Osteoblast (primary cell): ENCODE results near the gene KIAA1671. TPM values are rescaled to one million over a fixed set of nuclear protein-coding genes. Genes with fewer than 3 reads are reported as not detected.

Experiments used
- DNase-seq: peaks from one replicate; pipeline ENCODE4 v3.0.0; 2011; ENCODE audit warnings: low spot score, mixed read lengths; ENCODE audit not compliant: insufficient read length; ENCODE audit errors: missing footprints
- H2AFZ ChIP-seq: 2 replicates; pipeline ENCODE4 v1.6.0; 2011; ENCODE audit warnings: mild to moderate bottlenecking, low read length
- H3K27ac ChIP-seq: 2 replicates; pipeline ENCODE4 v1.5.1; 2011; ENCODE audit warnings: mild to moderate bottlenecking, low read depth, low read length, moderate library complexity
- H3K27me3 ChIP-seq: 2 replicates; pipeline ENCODE4 v1.6.0; 2012; ENCODE audit warnings: mild to moderate bottlenecking, control low read depth, inconsistent platforms, low read length, moderate library complexity; ENCODE audit not compliant: insufficient read depth
- H3K36me3 ChIP-seq: 2 replicates; pipeline ENCODE4 v1.5.1; 2011; ENCODE audit warnings: mild to moderate bottlenecking, low read length, control low read depth, moderate library complexity; ENCODE audit not compliant: insufficient read depth
- H3K4me1 ChIP-seq: 2 replicates; pipeline ENCODE4 v1.5.1; 2011; ENCODE audit warnings: mild to moderate bottlenecking, low read length, control low read depth, moderate library complexity; ENCODE audit not compliant: insufficient read depth
- H3K4me2 ChIP-seq: 2 replicates; pipeline ENCODE4 v1.6.0; 2011; ENCODE audit warnings: mild to moderate bottlenecking, low read length; ENCODE audit not compliant: insufficient read depth
- H3K4me3 ChIP-seq: fragments of 200-600 bp; sonication (generic); 3 replicates; pipeline ENCODE4 v1.5.1; 2012; ENCODE audit warnings: mild to moderate bottlenecking, low read length, inconsistent platforms; ENCODE audit not compliant: insufficient read depth
- H3K79me2 ChIP-seq: 2 replicates; pipeline ENCODE4 v1.6.0; 2012; ENCODE audit warnings: mild to moderate bottlenecking, low read length, control low read depth, inconsistent platforms; ENCODE audit not compliant: insufficient read depth
- H3K9me3 ChIP-seq: 2 replicates; pipeline ENCODE4 v1.5.1; 2011; ENCODE audit warnings: low read depth, low read length, control low read depth
- H4K20me1 ChIP-seq: 2 replicates; pipeline ENCODE4 v1.6.0; 2012; ENCODE audit warnings: mild to moderate bottlenecking, low read length, control low read depth; ENCODE audit not compliant: insufficient read depth
- total RNA-seq: library from RNA; depleted of rRNA; stranded (reverse); fragments of >200 nt; gene quantifications from 2 replicates; pipeline ENCODE4 v1.2.3, GENCODE V29; 2012
- TF ChIP-seq, protein P1 (sequence below): IDR thresholded peaks from 2 replicates; pipeline ENCODE4 v1.5.1; 2011; ENCODE audit warnings: mild to moderate bottlenecking, low read depth, low read length, moderate library complexity; ENCODE audit errors: extremely low read depth

The KIAA1671 gene
- total RNA-seq, 1 donor: 16.6 TPM

DNA sequence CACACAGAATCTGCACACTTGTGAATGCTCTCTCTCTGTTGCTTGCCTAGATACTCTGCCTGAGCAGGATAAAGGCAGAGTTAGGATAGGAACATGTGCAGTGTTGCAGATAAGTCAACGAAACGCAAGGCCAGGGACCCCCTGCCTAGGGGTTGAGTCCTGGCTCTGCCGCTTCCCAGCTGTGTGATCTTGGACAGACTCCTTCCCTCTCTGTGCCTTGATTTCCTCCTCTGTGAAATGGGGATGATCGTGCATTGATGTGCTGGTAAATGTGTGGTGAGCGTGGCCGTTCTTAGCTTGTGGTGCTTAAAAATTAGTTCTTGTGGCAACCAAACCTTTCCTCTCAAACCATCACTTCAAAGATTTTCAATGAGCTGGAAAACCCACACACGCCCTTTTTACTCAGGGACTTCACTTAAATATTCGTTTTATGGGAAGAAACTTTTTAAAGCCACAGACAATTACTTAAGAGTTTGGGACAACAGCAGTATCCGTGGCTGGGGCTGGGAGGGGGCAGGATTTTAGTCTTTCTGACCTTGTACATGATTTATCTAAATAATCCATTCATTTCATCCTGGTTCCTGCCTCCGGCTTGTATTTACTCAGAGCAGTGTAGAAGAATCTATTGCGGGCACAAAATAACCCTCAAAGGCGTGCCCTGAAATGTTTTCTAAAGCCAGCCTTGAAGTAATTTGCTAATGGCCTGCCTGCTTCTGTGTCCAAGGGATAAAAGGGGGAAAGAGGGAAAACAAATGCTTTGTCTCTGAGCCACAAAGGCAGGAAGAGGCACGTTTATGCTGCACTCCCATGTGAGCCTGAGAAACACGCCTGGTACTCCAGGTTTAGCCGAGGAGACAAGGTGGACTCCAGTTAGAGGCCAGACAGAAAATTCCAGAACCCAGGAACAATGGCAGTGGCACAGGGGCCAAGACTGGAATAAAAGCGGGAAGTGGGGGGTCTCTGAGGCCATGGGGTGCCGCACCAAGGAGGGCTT lies 162.2 kb downstream of the KIAA1671 start:
- Histone ChIP-seq H2AFZ (no peak overlapping the region), H4K20me1 (peaks cover 11% of the 10 kb centered on the region), H3K4me1 (peaks cover 9% of the 10 kb centered on the region), H3K4me3 (no peak overlapping the region), H3K79me2 (no peaks in the 10 kb centered on the region), H3K4me2 (no peak overlapping the region), H3K27me3 (no peaks in the 10 kb centered on the region), H3K9me3 (no peaks in the 10 kb centered on the region), H3K36me3 (no peaks in the 10 kb centered on the region), H3K27ac (no peak overlapping the region)
- DNase-seq: no peak
- TF ChIP-seq, protein P1, sequence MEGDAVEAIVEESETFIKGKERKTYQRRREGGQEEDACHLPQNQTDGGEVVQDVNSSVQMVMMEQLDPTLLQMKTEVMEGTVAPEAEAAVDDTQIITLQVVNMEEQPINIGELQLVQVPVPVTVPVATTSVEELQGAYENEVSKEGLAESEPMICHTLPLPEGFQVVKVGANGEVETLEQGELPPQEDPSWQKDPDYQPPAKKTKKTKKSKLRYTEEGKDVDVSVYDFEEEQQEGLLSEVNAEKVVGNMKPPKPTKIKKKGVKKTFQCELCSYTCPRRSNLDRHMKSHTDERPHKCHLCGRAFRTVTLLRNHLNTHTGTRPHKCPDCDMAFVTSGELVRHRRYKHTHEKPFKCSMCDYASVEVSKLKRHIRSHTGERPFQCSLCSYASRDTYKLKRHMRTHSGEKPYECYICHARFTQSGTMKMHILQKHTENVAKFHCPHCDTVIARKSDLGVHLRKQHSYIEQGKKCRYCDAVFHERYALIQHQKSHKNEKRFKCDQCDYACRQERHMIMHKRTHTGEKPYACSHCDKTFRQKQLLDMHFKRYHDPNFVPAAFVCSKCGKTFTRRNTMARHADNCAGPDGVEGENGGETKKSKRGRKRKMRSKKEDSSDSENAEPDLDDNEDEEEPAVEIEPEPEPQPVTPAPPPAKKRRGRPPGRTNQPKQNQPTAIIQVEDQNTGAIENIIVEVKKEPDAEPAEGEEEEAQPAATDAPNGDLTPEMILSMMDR: no peak

DNA sequence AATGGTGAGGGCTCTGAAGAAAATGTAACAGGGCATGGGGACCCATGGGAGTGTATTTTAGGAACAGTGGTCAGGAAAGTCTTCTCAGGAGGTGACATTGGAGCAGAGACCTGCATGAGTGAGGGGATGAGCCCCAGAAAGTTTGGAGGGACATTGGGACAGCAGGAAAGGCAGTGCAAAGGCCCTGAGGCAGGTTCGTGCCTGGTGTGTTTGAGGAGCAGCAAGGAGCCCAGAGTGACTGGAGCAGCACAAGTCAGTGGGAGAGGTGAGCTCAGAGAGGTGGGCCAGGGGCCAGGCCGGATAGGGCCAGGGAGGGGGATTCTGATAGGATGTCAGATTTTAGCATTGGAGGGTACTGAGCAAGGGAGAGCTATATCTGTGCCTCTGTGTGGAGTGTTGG lies 167.1 kb downstream of the KIAA1671 start:
- TF ChIP-seq, protein P1: no peak
- Histone ChIP-seq H2AFZ (no peak overlapping the region), H4K20me1 (no peaks in the 10 kb centered on the region), H3K27me3 (no peaks in the 10 kb centered on the region), H3K4me3 (no peak overlapping the region), H3K4me2 (no peak overlapping the region), H3K9me3 (no peaks in the 10 kb centered on the region), H3K27ac (no peak overlapping the region), H3K79me2 (no peaks in the 10 kb centered on the region), H3K4me1 (no peaks in the 10 kb centered on the region), H3K36me3 (no peaks in the 10 kb centered on the region)
- DNase-seq: no peak

DNA sequence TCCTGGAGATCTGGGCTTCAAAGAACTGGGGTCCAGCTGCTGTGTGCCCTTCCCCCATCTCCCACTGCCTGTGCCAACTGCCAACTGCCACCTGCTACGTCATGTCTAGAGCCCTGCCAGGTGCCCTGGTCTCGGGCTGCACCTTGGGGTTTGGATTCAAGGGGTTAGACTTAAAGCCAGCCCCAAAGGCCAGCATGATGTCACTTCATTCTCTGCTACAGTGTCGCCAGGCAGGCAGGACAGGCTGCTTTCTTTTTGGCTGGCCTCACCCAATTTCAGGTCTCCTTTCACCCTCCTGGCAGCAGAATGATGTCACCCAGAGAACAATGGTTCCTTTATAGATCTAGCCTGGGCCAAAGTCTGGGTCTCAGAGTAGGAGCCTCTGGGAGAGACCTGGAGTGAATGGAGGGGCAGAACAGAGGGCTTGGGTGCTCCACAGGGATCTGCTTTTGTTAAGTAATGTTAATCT lies 167.6 kb downstream of the KIAA1671 start:
- Histone ChIP-seq H3K4me2 (no peak overlapping the region), H3K27ac (no peak overlapping the region), H4K20me1 (no peaks in the 10 kb centered on the region), H3K9me3 (no peaks in the 10 kb centered on the region), H3K79me2 (no peaks in the 10 kb centered on the region), H2AFZ (no peak overlapping the region), H3K4me3 (no peak overlapping the region), H3K36me3 (no peaks in the 10 kb centered on the region), H3K4me1 (no peaks in the 10 kb centered on the region), H3K27me3 (no peaks in the 10 kb centered on the region)
- TF ChIP-seq, protein P1: no peak
- no peak for DNase-seq

DNA sequence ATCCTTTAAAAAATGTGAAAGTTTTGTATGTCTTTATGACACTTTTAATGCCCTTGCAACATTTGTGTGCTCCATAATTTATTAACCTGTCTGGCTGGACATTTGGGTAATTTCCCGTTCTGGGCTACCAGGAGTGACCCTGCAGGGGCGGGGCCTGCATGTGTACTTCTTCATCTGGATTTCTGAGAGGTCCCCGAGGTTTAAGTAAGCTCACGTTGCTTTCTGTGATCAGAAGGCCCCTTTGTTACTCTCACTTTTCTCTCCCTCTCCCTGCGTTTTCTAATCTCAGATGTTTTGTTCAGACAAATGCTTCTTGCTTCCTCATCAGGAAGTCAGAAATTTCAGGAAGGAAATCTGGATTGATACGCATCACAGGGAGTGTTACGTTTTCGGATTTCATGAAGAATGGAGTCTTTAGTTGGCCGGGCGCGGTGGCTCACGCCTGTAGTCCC lies 168.3 kb downstream of the KIAA1671 start:
- DNase-seq: no peak
- Histone ChIP-seq H2AFZ (no peak overlapping the region), H4K20me1 (no peaks in the 10 kb centered on the region)

More for the DNA sequence above, 168.3 kb downstream of the KIAA1671 start:
- Histone ChIP-seq H3K4me1 (no peaks in the 10 kb centered on the region), H3K36me3 (no peaks in the 10 kb centered on the region), H3K4me2 (no peak overlapping the region), H3K27ac (no peak overlapping the region), H3K9me3 (no peaks in the 10 kb centered on the region), H3K27me3 (no peaks in the 10 kb centered on the region), H3K4me3 (no peak overlapping the region), H3K79me2 (no peaks in the 10 kb centered on the region)
- TF ChIP-seq, protein P1: no peak
